Measurements from ENCODE around the gene PARD3.

PARD3 gene

DNA sequence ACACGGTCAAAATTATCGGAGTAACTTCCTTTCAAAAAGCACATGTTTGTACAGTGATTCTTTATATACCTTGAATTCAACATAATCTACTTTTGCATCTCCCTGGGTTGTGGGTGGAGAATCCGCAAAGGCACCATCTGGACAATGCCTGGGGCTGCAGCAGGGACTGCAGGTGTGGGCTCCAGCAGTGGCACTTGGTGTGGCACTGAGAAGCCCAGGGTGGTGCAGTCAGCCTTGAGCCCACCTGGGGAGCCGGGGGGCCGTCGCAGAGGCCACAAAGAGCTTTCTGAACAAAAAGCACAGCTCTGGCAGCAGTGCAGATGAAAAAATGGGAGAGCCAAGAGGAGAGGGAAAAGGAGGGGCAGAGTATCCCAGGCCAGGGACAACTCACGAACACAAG is 22.2 kb downstream of the PARD3 start:
- no peak overlapping the region for H3K4me2 ChIP-seq (ENCODE audit: low read length)
- TF ChIP-seq EZH2phosphoT487 (IDR thresholded peaks at IDR 0.05; ENCODE audit: borderline replicate concordance, low read length) (no peak), CTCF (IDR thresholded peaks at IDR 0.05; ENCODE audit: low read depth, low read length, poor library complexity, severe bottlenecking) (no peak)
- no peaks in the 10 kb centered on the region for H3K36me3 ChIP-seq (ENCODE audit: control insufficient read depth, low read length)
- H3K9me2 ChIP-seq (replicated peaks; ENCODE audit: control insufficient read depth, low read length): no peaks in the 10 kb centered on the region
- H3K79me2 ChIP-seq (ENCODE audit: control insufficient read depth, low read length): no peaks in the 10 kb centered on the region
- H3K9me3 ChIP-seq (ENCODE audit: control insufficient read depth, insufficient read depth, low read length): no peaks in the 10 kb centered on the region
- no peaks in the 10 kb centered on the region for H4K20me1 ChIP-seq (ENCODE audit: control insufficient read depth, insufficient read depth, low read depth, low read length)
- H3F3A ChIP-seq (ENCODE audit: control insufficient read depth, insufficient read depth): no peaks in the 10 kb centered on the region
- no peak overlapping the region for H3K27ac ChIP-seq (ENCODE audit: low read depth, low read length)
- H3K4me1 ChIP-seq (ENCODE audit: control insufficient read depth, low read length): no peaks in the 10 kb centered on the region
- H3K4me3 ChIP-seq (ENCODE audit: low read length): no peak overlapping the region
- H3K27me3 ChIP-seq (ENCODE audit: control insufficient read depth, low read length): no peaks in the 10 kb centered on the region

- no peaks in the 10 kb centered on the region for H3K4me1 ChIP-seq (ENCODE audit: control insufficient read depth, low read length)
- no peaks in the 10 kb centered on the region for H3K36me3 ChIP-seq (ENCODE audit: control insufficient read depth, low read length)
- H4K20me1 ChIP-seq (ENCODE audit: control insufficient read depth, insufficient read depth, low read depth, low read length): no peaks in the 10 kb centered on the region
- H3K79me2 ChIP-seq (ENCODE audit: control insufficient read depth, low read length): no peaks in the 10 kb centered on the region
- no peaks in the 10 kb centered on the region for H3K9me2 ChIP-seq (replicated peaks; ENCODE audit: control insufficient read depth, low read length)
- no peak overlapping the region for H3K4me3 ChIP-seq (ENCODE audit: low read length)
- no peaks in the 10 kb centered on the region for H3K9me3 ChIP-seq (ENCODE audit: control insufficient read depth, insufficient read depth, low read length)
- no peaks in the 10 kb centered on the region for H3K27me3 ChIP-seq (ENCODE audit: control insufficient read depth, low read length)
- no peak for TF ChIP-seq CTCF (IDR thresholded peaks at IDR 0.05; ENCODE audit: low read depth, low read length, poor library complexity, severe bottlenecking)
- TF ChIP-seq EZH2phosphoT487 (IDR thresholded peaks at IDR 0.05; ENCODE audit: borderline replicate concordance, low read length): no peak
- H3K27ac ChIP-seq (ENCODE audit: low read depth, low read length): no peak overlapping the region
- no peak overlapping the region for H3K4me2 ChIP-seq (ENCODE audit: low read length)
- H3F3A ChIP-seq (ENCODE audit: control insufficient read depth, insufficient read depth): no peaks in the 10 kb centered on the region
Measured at GRCh38 chr10:34791947-34792346, 23.1 kb downstream of the PARD3 start.

DNA sequence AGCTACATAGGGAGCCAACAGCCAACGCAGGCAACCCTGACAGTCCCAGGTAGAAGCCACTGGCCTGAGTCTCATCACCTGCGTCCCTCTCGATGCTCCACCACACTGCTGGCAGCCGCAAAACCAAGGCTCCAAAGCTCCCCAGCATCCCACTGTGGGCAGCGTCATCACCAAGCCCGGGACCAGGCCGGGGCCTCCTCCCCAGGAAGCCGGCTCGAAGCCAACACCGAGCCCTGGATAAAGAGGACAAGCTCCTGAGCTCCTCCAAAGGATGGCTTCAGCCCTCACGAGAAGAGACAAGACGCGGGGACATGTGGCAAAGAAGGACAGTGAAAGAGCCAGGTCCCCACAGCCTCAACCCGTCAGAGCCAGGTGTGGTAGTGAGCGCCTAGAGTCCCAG is 23.9 kb downstream of the PARD3 start:
- H3K4me2 ChIP-seq (ENCODE audit: low read length): no peak overlapping the region
- no peaks in the 10 kb centered on the region for H4K20me1 ChIP-seq (ENCODE audit: control insufficient read depth, insufficient read depth, low read depth, low read length)
- H3K27ac ChIP-seq (ENCODE audit: low read depth, low read length): no peak overlapping the region
- no peaks in the 10 kb centered on the region for H3F3A ChIP-seq (ENCODE audit: control insufficient read depth, insufficient read depth)
- no peaks in the 10 kb centered on the region for H3K9me3 ChIP-seq (ENCODE audit: control insufficient read depth, insufficient read depth, low read length)
- H3K4me1 ChIP-seq (ENCODE audit: control insufficient read depth, low read length): no peaks in the 10 kb centered on the region
- TF ChIP-seq CTCF (IDR thresholded peaks at IDR 0.05; ENCODE audit: low read depth, low read length, poor library complexity, severe bottlenecking): no peak
- no peak for TF ChIP-seq EZH2phosphoT487 (IDR thresholded peaks at IDR 0.05; ENCODE audit: borderline replicate concordance, low read length)
- no peaks in the 10 kb centered on the region for H3K9me2 ChIP-seq (replicated peaks; ENCODE audit: control insufficient read depth, low read length)
- no peaks in the 10 kb centered on the region for H3K27me3 ChIP-seq (ENCODE audit: control insufficient read depth, low read length)
- H3K79me2 ChIP-seq (ENCODE audit: control insufficient read depth, low read length): no peaks in the 10 kb centered on the region
- H3K36me3 ChIP-seq (ENCODE audit: control insufficient read depth, low read length): no peaks in the 10 kb centered on the region
- H3K4me3 ChIP-seq (ENCODE audit: low read length): no peak overlapping the region
